GM21390 (cell line): ENCODE measurements around the gene CDKN1C.

Source experiments
- ATAC-seq: cut with Tn5 transposase; IDR thresholded peaks from one replicate; pipeline ENCODE4 v1.9.1; 2021; ENCODE audit not compliant: unreplicated experiment

CDKN1C gene

DNA sequence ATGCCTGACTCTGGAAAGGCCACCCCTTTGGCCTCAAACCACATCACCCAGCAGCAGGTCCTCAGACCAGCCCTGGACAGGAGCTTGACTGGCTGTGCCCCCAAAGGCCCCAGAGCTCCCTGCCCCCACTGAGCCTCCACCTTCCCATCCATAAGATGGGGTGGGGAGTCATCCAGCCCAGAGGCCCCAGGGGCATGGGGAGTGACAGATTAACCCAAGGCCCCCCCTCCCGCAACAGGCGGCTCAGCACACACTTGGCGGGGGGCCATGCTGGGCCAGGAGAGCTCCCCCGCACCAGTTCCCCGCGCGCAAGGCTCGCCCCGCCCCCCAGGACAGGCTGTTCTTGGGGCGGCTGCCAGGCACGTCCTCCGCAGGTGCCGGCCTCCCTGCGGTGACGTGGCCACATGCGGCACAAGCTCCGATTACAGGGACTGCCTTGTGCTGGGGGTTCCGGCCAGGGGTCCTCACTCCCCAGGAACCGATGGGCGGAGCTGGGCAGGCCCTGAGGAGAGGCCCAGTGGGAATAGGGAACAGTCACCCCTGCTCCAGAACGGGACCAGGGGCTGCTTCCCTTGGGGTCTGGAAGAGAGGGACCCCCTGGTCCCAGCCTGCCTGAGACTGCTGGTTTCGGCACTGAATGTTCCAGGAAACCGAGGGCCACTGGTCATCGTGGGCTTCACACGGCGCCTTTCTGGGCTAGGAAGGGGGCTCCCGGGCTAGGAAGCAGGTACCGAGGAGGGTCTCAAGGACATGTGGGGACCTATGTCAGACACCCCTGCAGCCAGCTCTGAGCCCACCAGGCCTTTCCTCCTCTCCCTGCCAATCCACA lies 5.1 kb upstream of the CDKN1C start:
- ATAC-seq, result no peak

GRCh38 chr11:2889362-2890273 lies 4.0 kb upstream of the CDKN1C start:
- ATAC-seq, result no peak

GRCh38 chr11:2888266-2888968 lies 2.8 kb upstream of the CDKN1C start:
- no peak for ATAC-seq

GRCh38 chr11:2887515-2888195 lies 2.1 kb upstream of the CDKN1C start:
- ATAC-seq, result no peak

- no peak for ATAC-seq
Observed at GRCh38 chr11:2886936-2887335, 1.4 kb upstream of the CDKN1C start.

DNA sequence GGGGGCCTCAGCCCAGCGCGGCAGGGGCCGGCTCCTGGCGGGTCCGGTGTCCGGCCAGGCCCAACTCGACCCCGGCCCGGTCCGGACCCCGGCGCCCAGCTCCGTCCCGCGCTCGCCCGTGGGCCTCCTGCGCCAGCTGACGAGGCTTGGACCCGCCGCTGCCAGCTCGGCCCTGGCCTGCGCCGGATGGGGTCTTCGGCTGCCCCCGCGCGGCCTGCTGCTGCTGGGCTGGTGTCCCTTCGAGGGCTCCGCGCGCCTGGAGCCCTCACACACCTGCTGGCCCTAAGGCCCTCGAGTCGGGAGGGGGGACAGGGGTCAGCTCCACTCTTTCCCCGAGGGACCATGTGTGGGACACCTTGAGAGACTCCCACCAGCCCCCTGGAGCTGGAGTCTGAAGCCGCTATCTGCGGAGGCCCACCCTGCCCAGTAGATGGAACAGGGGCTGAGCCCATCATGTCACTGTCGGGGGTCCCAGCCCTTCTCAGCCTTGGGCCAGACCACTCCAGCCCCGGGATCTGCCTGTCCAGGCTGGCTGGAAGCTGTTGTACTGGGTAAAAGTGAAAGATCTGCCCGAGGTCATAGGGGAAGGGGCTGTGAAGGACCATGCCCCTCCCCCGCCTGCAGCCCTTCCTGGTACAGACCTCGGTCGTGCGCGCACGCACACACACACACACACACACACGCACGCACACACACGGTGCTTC lies 768 bp upstream of the CDKN1C start:
- no peak for ATAC-seq

DNA sequence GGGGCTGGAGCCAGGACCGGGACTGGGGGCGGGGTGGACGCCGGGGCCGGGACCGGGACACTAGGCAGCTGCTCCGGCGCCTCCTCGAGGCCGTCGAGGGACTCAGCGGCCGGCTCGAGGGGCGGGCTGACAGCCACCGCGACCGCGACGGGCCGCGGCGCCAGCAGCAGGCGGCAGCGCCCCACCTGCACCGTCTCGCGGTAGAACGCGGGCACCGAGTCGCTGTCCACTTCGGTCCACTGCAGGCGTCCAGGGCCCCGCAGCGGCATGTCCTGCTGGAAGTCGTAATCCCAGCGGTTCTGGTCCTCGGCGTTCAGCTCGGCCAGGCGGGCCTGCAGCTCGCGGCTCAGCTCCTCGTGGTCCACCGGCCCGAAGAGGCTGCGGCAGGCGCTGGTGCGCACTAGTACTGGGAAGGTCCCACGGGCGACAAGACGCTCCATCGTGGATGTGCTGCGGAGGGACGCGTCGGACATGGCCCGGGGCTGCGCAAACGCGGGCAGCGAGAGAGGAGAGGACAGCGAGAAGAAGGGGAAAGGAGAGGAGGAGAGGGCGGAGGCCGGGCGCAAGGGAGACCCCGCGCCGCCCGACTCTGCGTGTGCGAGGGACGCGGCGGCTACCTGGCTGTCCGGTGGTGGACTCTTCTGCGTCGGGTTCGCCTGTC lies 428 bp downstream of the CDKN1C start:
- no peak for ATAC-seq

- no peak for ATAC-seq
Observed at GRCh38 chr11:2883979-2884815, 1.4 kb downstream of the CDKN1C start.

DNA sequence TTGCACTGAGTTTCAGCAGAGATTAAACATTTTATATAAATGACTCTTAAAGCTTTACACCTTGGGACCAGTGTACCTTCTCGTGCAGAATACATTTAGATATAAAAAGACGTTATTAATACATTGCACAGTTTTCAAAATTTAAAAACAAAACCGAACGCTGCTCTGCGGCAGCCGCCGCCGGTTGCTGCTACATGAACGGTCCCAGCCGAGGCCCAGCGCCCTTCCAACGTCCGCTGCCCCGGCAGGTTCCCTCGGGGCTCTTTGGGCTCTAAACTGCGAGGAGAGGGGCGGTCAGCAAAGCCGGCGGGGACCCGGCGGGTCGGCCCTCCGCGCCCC lies 2.0 kb downstream of the CDKN1C start:
- ATAC-seq, result no peak

GRCh38 chr11:2882396-2883110 lies 3.0 kb downstream of the CDKN1C start:
- ATAC-seq, result no peak

- ATAC-seq, result no peak
Observed at GRCh38 chr11:2881981-2882375, 3.6 kb downstream of the CDKN1C start.

DNA sequence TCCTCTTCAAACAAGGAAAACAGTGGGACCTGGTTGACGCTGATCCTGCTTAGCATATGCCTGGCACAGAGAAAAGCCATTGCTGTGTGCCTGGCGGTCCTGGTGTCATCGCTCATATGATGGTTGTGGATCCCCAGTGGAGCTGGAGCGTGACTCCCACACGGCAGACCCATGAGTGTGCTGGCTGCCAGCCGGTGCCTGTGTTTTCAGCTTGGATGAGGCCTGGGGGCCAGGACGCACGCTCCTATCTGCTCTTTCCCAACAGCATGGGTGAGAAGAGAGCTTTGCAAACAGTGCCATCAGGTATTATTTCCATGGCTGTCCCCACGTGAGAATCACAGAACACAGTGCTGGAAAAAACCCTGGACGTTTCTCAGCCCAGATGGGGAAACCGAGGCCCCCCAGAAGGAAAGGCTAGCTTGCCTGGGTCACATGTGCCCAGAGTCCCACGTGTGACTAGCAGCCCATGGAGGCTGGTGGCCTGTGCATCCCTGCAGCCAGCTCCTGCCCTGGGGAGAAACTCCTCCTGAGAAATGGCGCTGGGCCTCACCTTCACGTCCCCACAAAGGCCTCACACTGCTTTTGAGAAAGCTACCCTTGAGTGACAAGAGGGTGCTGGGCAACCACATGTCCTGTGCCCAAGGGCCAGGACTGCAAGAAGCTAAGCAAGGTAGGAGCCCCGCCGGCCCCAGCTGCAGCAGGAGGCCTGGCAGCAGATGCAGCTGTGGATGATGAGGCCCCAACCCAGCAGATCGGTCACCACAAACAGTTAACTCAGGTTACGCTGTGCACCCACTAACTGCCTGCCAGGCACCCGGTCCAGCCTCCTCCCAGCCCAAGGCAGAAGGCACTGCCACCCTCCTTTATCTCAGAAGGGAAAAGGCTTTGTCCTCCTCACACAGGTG lies 4.2 kb downstream of the CDKN1C start:
- no peak for ATAC-seq

DNA sequence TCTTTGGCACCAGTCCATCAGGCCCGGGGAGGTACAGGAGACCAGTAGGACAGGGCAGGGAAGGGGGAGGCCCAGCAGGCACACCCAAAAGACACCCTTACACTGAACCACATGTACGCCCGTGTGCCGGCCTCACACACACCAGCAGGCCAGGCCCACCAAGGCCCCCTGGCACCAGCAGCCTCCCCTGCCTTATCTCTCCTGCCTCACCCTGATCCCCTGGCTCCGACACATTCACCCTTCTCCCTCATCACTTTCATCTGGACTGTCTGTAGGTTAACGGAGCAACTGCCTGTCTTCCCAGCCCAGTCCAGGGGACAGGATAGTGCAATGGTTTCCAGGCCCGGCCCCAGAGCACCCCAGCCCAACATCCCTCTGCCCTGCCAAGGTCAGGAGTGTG lies 4.9 kb downstream of the CDKN1C start:
- ATAC-seq, result no peak

GRCh38 chr11:2878782-2879181 lies 6.8 kb downstream of the CDKN1C start:
- ATAC-seq, result no peak

DNA sequence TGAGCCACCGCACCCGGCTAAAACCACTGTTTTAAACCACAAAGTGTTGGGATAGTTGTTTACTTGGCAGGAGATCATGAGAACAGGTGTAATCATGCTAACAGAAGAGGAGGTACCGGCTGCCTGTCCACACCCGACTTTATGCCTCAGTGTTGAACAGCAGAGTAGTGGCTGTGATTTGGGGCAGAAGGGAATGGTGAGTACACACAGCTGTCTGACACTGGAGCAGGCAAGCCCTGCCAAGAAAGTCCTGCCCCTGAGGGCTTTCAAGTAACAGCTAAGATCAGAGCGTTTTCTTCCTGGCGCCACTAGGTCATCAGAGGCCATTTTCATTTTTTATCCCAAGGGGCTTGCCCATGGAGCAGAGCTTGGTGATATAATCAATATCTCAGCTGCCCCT lies 8.1 kb downstream of the CDKN1C start:
- no peak for ATAC-seq

DNA sequence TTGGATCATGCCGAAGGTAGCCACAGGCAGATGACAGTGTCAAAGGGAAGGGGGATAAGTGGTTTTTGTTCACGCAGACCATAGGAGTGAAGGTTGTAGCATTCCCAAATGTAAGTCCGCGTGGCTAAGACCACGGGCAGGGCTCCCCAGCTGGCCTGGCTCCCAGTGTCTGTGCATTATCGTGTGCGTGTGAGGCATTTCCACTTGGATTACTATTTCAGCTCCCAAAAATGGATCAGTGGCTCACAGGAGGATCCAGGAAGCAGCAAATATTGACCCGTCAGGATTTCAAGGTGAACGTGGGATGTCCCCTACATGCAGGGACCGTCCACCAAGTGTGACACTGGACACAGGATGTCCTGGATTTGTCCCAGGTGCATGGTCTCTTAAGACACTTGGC lies 10.6 kb downstream of the CDKN1C start:
- ATAC-seq, result no peak

GRCh38 chr11:2870969-2871680 lies 14.4 kb downstream of the CDKN1C start:
- no peak for ATAC-seq
